Measurements from ENCODE around the gene CNN2. TPM values are rescaled to one million over a fixed set of nuclear protein-coding genes. Genes with fewer than 3 reads are reported as not detected.

Gene CNN2
- total and polyA plus RNA-seq, 9 of the 15 experiments (the other 6 are each of a cell fraction or from before 2014, with no cell fraction given) = 12.1 to 174 (median 52.7) TPM

GRCh38 chr19:1018932-1019615 lies 7.3 kb upstream of the CNN2 start (continued):
- TF ChIP-seq MGA (IDR thresholded peaks at IDR 0.05) = no peak
- TF ChIP-seq, protein P1, sequence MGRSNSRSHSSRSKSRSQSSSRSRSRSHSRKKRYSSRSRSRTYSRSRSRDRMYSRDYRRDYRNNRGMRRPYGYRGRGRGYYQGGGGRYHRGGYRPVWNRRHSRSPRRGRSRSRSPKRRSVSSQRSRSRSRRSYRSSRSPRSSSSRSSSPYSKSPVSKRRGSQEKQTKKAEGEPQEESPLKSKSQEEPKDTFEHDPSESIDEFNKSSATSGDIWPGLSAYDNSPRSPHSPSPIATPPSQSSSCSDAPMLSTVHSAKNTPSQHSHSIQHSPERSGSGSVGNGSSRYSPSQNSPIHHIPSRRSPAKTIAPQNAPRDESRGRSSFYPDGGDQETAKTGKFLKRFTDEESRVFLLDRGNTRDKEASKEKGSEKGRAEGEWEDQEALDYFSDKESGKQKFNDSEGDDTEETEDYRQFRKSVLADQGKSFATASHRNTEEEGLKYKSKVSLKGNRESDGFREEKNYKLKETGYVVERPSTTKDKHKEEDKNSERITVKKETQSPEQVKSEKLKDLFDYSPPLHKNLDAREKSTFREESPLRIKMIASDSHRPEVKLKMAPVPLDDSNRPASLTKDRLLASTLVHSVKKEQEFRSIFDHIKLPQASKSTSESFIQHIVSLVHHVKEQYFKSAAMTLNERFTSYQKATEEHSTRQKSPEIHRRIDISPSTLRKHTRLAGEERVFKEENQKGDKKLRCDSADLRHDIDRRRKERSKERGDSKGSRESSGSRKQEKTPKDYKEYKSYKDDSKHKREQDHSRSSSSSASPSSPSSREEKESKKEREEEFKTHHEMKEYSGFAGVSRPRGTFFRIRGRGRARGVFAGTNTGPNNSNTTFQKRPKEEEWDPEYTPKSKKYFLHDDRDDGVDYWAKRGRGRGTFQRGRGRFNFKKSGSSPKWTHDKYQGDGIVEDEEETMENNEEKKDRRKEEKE (IDR thresholded peaks at IDR 0.05; ENCODE audit: borderline replicate concordance in 1 of 2, control insufficient read depth in 1 of 2, low read depth in 2 of 2, low read length in 1 of 2) = no peak
- TF ChIP-seq ZNF586 (CRISPR knock-in tag; conservative IDR thresholded peaks at IDR 0.05) = no peak
- no peak for TF ChIP-seq MXD1 (CRISPR knock-in tag; IDR thresholded peaks at IDR 0.05; ENCODE audit: borderline replicate concordance, poor library complexity, severe bottlenecking)
- no peak for TF ChIP-seq RFX5 (IDR thresholded peaks at IDR 0.05; ENCODE audit: low read depth, low read length)
